G401.6 (cell line): ENCODE data around the gene COL20A1.
"Not testable (repeated sequence)": the region's sequence is repeated elsewhere in the genome, so short reads cannot be mapped to it uniquely, and the experiment has no call there.

Experiments
- FAIRE-seq: peaks from 2 replicates; lab custom pipeline; 2012; peaks lifted over from hg19 to GRCh38; lab: Jason Lieb, UNC

COL20A1 gene

GRCh38 chr20:63291811-63292210, 1.2 kb upstream of the COL20A1 start:
- no peak for FAIRE-seq

- FAIRE-seq = no peak
These were observed 689 bp upstream of the COL20A1 start for GRCh38 chr20:63292292-63292701.

- FAIRE-seq = no peak
These were observed 470 bp downstream of the COL20A1 start for GRCh38 chr20:63293456-63293855.

- no peak for FAIRE-seq
These were observed 1.0 kb downstream of the COL20A1 start for GRCh38 chr20:63293871-63294535.

GRCh38 chr20:63294536-63294900, 1.5 kb downstream of the COL20A1 start:
- FAIRE-seq = no peak

GRCh38 chr20:63295018-63295417, 2.0 kb downstream of the COL20A1 start:
- no peak for FAIRE-seq

- no peak for FAIRE-seq
These were observed 2.4 kb downstream of the COL20A1 start for GRCh38 chr20:63295422-63295821.

GRCh38 chr20:63295846-63296245, 2.9 kb downstream of the COL20A1 start:
- FAIRE-seq = no peak

GRCh38 chr20:63296531-63297299, 3.7 kb downstream of the COL20A1 start:
- FAIRE-seq = no peak

- FAIRE-seq = no peak
These were observed 4.4 kb downstream of the COL20A1 start for GRCh38 chr20:63297371-63297781.

- FAIRE-seq = no peak
These were observed 5.0 kb downstream of the COL20A1 start for GRCh38 chr20:63297796-63298572.

- FAIRE-seq = no peak
These were observed 5.8 kb downstream of the COL20A1 start for GRCh38 chr20:63298731-63299312.

- peak; percentile 55 for FAIRE-seq
These were observed 8.7 kb downstream of the COL20A1 start for GRCh38 chr20:63301671-63302070.

GRCh38 chr20:63303095-63303666, 10.2 kb downstream of the COL20A1 start:
- FAIRE-seq = no peak

GRCh38 chr20:63305393-63305792, 12.4 kb downstream of the COL20A1 start:
- no peak for FAIRE-seq

GRCh38 chr20:63305933-63306672, 13.1 kb downstream of the COL20A1 start:
- not testable (repeated sequence) for FAIRE-seq

GRCh38 chr20:63306673-63307537, 13.9 kb downstream of the COL20A1 start:
- FAIRE-seq = no peak

GRCh38 chr20:63307538-63308217, 14.7 kb downstream of the COL20A1 start:
- no peak for FAIRE-seq

GRCh38 chr20:63308218-63308911, 15.4 kb downstream of the COL20A1 start:
- no peak for FAIRE-seq
